Parathyroid adenoma (tissue), 2 donors: ENCODE data around the gene GOLGA6L10.

Experiments
- H2AFZ ChIP-seq: fragments of 300-600 bp; sonication (generic); one replicate; pipeline ENCODE4 v1.7.0; 2017; ENCODE audit warnings: antibody characterized with exemption, mild to moderate bottlenecking
- H3K27ac ChIP-seq: fragments of 300-600 bp; sonication (generic); one replicate; pipeline ENCODE4 v1.7.0; 2017
- H3K27me3 ChIP-seq: fragments of 300-600 bp; sonication (generic); one replicate; pipeline ENCODE4 v1.7.0; 2017; ENCODE audit warnings: low read length; ENCODE audit not compliant: control insufficient read depth, insufficient read depth
- H3K36me3 ChIP-seq: fragments of 300-600 bp; sonication (generic); one replicate; pipeline ENCODE4 v1.7.0; 2017; ENCODE audit warnings: low read length; ENCODE audit not compliant: control insufficient read depth, insufficient read depth
- H3K4me1 ChIP-seq: fragments of 300-600 bp; sonication (generic); one replicate; pipeline ENCODE4 v1.7.0; 2017; ENCODE audit warnings: control low read depth
- H3K4me2 ChIP-seq: fragments of 300-600 bp; sonication (generic); one replicate; pipeline ENCODE4 v1.7.0; 2017; ENCODE audit warnings: low read length
- H3K4me3 ChIP-seq: fragments of 300-600 bp; sonication (generic); one replicate; pipeline ENCODE4 v1.7.0; 2017; ENCODE audit warnings: low read depth, low read length
- H3K79me2 ChIP-seq: fragments of 300-600 bp; sonication (generic); one replicate; pipeline ENCODE4 v1.7.0; 2017; ENCODE audit warnings: control low read depth
- H3K9ac ChIP-seq: fragments of 300-600 bp; sonication (generic); one replicate; pipeline ENCODE4 v1.7.0; 2017; ENCODE audit warnings: mild to moderate bottlenecking
- H3K9me3 ChIP-seq: fragments of 300-600 bp; sonication (generic); one replicate; pipeline ENCODE4 v1.7.0; 2017; ENCODE audit warnings: low read length; ENCODE audit not compliant: control insufficient read depth
- TF ChIP-seq, protein P1 (sequence below): fragments of 300-600 bp; sonication (generic); IDR thresholded peaks from one replicate; pipeline ENCODE4 v1.7.0; 2017; ENCODE audit warnings: antibody characterized with exemption, mild to moderate bottlenecking
- donor health status: primary hyperparathyroidism.

GOLGA6L10 gene

DNA sequence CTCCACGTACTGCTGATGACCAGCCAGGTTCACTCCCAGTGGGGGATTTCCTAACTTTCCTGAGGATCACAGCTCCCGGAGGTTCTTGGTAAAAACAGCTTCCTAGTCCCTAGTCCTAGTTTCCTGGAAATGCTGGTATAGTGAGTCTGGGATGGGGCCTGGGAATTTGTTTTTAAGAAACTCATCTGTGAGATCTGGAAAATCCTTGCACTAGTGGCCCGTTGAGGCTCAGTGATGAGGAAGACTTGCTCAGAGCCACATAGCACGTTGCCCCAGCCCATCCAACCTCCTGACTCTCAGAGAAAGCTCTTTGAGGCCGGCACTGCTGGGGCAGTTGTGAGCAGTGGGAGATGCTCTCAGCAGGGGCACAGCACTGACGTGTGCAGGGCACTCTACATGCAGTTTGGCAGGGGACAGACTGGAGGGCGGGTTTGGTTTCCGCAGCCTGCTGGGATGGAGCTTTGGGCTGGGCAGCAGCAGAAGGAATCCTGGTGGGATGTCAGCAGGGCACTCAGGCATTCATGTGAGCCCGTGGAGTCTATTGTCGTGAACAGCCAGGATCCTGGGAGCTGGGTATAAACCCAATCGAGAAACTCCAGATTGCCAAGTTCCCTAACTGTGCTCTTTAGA lies 55.1 kb downstream of the GOLGA6L10 start:
- H3K4me3 ChIP-seq = no peak overlapping the region
- no peak overlapping the region for H2AFZ ChIP-seq
- no peaks in the 10 kb centered on the region for H3K4me1 ChIP-seq
- H3K9me3 ChIP-seq = no peaks in the 10 kb centered on the region
- H3K36me3 ChIP-seq = no peaks in the 10 kb centered on the region
- TF ChIP-seq, protein P1, sequence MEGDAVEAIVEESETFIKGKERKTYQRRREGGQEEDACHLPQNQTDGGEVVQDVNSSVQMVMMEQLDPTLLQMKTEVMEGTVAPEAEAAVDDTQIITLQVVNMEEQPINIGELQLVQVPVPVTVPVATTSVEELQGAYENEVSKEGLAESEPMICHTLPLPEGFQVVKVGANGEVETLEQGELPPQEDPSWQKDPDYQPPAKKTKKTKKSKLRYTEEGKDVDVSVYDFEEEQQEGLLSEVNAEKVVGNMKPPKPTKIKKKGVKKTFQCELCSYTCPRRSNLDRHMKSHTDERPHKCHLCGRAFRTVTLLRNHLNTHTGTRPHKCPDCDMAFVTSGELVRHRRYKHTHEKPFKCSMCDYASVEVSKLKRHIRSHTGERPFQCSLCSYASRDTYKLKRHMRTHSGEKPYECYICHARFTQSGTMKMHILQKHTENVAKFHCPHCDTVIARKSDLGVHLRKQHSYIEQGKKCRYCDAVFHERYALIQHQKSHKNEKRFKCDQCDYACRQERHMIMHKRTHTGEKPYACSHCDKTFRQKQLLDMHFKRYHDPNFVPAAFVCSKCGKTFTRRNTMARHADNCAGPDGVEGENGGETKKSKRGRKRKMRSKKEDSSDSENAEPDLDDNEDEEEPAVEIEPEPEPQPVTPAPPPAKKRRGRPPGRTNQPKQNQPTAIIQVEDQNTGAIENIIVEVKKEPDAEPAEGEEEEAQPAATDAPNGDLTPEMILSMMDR = no peak
- no peaks in the 10 kb centered on the region for H3K79me2 ChIP-seq
- no peak overlapping the region for H3K9ac ChIP-seq
- no peaks in the 10 kb centered on the region for H3K27me3 ChIP-seq
- no peak overlapping the region for H3K4me2 ChIP-seq
- H3K27ac ChIP-seq = no peak overlapping the region

DNA sequence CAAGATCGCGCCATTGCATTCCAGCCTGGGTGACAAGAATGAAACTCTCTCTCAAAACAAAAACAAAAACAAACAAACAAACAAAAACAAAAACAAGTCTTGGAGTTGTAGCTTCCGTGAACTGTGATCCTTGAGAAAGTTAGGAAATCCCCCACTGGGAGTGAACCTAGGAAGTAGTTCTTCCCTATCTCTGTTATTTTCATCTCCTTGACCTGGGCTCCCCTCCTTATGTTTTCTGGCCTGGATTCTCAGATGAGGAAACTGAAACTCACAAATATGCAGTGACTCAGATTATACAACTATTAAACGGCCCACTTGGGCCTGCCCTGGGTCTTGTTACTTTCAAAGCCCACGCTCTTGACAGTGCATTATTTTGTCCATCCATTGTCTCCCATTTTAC lies 57.0 kb downstream of the GOLGA6L10 start:
- Histone ChIP-seq H2AFZ (no peak overlapping the region), H3K27me3 (no peaks in the 10 kb centered on the region), H3K27ac (no peak overlapping the region), H3K36me3 (no peaks in the 10 kb centered on the region), H3K9me3 (no peaks in the 10 kb centered on the region), H3K79me2 (no peaks in the 10 kb centered on the region), H3K4me1 (no peaks in the 10 kb centered on the region), H3K4me3 (no peak overlapping the region), H3K4me2 (no peak overlapping the region), H3K9ac (no peak overlapping the region)
- TF ChIP-seq, protein P1 = no peak
